NCI-H526 (cell line): Measurements from ENCODE around the gene TLR10.
A peak's percentile ranks its signal among the peaks of the same experiment; 100 is the strongest.
"Not testable (repeated sequence)": the region's sequence is repeated elsewhere in the genome, so short reads cannot be mapped to it uniquely, and the experiment has no call there.

Source experiments
- DNase-seq, 2 experiments: peaks; one replicate each; lab custom pipeline; 2025; lab: John Stamatoyannopoulos, UW

Gene TLR10, protein sequence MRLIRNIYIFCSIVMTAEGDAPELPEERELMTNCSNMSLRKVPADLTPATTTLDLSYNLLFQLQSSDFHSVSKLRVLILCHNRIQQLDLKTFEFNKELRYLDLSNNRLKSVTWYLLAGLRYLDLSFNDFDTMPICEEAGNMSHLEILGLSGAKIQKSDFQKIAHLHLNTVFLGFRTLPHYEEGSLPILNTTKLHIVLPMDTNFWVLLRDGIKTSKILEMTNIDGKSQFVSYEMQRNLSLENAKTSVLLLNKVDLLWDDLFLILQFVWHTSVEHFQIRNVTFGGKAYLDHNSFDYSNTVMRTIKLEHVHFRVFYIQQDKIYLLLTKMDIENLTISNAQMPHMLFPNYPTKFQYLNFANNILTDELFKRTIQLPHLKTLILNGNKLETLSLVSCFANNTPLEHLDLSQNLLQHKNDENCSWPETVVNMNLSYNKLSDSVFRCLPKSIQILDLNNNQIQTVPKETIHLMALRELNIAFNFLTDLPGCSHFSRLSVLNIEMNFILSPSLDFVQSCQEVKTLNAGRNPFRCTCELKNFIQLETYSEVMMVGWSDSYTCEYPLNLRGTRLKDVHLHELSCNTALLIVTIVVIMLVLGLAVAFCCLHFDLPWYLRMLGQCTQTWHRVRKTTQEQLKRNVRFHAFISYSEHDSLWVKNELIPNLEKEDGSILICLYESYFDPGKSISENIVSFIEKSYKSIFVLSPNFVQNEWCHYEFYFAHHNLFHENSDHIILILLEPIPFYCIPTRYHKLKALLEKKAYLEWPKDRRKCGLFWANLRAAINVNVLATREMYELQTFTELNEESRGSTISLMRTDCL

DNA sequence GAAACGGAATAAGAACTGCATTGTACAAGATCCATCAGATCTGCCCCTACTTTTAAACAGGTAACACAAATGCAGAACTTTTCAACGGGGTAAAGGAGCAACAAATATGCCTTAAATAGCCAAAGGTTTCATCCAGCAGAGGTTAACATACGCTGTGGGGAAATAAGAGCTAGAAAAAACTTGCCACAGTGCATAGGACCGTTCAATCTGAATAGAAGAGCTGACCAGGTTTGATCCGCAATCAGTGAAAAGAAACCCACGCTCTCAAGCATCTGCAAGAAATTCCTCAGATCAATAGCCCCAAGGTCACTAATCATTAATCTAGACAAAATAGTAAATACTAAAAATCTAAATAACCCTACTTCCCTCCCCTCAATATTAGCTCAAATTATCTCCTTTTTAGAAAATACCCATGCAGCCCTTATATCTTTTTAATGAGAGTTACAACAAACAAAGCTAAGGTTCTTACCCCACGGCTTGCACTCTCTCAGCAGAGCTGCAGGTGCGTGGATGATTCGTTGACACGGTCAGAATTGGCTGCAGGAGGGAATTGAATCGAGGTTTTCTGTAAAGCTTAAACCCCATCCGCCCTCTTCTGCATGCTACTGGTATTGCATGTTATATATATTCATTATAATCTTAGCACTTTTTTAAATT lies at the start of gene TLR10:
Gene TLR10, minus strand, starts transcription at position 539 of the 657 bp plus-strand sequence. CDS start 7,400 bp downstream, outside the sequence.
- DNase-seq = peak in 1 of 2 experiments; percentile 77

DNA sequence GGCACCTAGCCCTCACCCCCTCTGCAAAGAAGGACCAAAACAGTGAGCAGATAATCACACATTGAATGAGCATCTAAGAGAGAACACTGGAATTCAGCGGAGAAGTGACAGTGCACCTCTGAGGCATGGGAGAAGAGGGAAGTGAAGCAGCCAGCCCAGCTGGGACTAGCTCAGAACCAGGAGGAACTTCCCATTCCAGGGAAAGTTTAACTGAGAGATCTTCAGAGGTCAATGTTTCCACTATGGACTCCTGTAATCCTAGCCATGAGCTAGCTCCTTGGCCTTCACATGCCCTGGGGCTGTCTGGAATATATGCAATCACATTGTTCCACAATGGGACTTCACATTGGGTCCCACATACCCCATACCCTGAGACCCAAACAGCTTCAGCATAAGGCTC lies 49.4 kb upstream of the TLR10 start:
- DNase-seq = no peak

DNA sequence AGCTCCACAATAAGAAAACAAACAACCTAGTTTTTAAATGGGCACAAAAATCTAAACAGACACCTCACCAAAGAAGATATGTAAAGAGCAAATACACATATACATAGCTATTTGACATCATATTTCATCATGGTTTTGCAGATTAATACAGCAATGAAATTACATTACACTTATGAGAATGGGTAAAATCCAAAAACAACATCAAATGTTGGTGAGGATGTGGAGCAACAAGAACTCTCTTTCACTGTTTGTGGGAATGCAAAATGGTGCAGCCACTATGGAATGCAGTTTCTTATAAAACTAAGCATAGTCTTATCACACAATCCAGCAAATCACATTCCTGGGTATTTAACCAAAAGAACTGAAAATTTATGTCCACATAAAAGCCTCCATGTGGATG lies 48.9 kb upstream of the TLR10 start:
- no peak for DNase-seq

DNA sequence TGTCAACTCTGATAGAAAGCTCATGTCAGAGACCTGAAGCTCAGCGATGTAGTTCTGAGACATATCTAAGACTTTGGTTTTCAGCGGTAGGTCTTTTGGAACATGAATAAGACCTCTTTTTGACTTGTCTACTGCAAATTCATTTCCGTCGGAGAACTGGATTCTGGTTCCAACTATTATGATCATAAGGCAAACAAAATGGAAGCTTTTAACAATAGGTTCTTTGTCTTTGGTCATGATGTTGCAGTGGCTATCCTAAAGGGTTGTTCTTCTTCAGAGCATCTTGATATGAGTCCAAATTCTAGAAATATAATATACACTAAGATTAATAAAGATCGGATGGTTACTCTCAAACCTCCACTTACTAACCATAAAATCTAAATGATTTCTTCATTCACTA lies 46.4 kb upstream of the TLR10 start:
- no peak for DNase-seq

DNA sequence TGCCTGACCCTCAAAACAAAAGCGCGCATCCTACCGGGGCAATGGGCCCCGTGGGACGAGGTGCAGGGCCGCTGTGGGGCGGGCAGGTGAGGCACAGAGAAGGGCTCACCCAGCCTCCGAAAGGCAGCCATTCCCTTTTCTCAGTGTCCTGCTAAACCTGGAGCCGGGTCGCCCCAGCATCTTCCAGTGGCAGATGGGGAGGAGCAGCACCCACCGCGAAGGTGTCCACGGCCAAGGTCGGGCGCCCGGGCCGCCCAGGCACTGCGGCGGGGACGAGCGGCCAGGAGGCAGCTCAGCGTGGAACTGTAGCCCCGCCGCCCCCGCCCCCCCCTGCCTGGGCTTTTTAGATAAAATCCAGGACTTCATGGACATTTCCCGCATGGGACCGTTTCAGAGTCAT lies 41.0 kb upstream of the TLR10 start:
- no peak for DNase-seq

DNA sequence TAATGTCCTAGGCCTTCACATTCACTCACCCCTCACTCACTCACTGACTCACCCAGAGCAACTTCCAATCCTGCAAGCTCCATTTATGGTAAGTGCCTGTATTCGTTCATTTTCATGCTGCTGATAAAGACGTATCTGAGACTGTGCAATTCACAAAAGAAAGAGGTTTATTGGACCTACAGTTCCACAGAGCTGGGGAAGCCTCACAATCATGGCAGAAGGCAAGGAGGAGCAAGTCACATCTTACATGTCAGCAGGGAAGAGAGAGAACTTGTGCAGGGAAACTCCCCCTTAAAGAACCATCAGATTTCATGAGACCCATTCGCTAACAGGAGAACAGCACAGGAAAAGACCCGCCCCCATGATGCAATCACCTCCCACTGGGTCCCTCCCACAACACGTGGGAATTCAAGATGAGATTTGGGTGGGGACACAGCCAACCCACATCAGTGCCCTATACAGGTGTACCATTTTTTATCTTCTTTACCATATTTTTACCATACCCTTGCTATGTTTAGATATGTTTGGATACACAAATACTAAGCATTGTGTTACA lies 40.0 kb upstream of the TLR10 start:
- no peak for DNase-seq

DNA sequence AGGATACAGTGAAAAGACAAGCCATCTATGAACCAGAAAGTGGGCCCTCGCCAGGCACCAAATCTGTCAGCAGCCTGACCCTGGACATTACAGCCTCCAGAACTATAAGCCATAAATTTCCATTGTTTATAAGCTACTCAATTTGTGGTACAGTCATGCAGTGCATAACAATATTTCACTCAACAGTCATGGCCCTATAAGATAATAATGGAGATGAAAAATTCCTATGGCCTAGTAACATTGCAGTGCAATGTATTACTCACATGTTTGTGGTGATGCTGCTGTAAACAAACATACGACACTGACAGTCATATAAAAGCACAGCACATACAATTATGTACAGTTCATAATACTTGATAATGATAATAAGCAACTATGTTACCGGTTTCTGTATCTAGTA lies 38.9 kb upstream of the TLR10 start:
- DNase-seq = no peak

DNA sequence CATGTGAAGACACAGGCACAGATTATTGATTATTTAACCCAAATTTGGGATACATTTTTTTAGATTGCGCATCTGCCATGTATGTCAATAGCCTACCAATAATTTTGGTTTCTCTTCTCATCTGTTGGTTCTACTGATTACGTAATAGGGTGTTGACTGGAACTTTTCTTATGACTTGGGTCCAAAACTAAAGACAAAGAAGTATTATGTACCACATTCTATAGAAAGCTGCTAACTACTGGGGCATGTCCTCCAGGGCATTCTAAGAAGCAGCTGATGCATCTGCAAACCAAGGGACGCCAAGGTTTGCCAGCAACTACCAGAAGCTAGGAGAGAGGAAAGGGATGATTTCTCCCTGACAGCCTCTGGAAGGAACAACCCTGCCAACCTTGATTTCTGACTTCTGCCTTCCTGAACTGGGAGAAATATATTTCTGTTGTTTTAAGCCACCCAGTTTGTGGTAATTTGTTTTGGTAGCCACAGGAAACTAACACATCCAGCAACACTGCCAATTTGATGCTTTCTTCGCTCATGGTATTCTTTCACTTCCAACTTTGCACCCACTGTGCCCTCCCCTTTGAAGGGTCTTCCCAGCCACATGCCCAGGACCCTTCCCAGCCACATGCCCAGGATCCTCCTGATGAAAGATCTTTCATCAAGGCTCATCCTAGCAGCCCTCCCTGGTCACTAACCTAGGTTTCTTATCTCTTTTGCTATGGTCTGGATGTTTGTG lies 37.7 kb upstream of the TLR10 start:
- DNase-seq = no peak

DNA sequence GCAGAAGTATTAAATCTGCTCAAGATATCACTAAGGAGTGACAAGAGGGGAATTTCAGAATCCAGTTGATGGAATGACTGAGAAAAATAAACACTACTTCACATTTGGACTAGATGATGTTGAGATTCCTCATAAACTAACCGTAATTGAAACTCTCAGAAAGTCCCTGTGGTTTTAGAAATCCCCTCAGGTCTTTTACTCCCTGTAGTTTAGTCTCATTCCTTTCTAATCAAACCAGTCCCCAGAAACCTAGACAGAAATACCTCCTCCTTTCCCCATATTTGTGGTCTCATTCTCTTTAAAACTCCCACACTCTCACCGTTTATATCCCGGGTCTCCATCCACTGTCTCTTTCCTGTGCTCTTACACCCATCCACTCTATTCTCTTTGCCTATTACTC lies 36.8 kb upstream of the TLR10 start:
- DNase-seq = no peak

DNA sequence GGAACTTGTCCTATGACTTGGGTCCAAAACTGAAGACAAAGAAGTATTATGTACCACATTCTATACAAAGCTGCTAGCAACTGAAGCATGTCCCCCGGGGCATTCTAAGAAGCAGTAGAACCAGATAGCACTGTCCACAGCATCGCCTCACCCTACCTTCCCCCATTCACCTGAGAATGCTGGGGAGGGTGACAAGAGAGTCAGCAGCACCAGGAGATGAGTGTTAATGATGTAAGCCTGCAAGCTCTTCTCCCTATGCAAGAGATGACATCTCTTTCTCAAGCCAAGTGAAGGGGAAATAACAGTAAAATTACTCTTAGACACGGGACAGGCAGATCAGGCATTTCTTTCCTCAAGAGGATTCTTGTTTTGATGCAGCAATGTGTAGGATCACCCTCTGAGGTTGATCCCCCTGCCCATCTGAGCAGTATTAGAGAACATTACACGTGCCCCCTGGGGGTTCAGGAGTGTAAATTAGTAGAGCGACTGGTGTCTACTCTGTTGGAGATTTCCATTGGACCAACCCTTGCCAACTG lies 35.7 kb upstream of the TLR10 start:
- DNase-seq = no peak

DNA sequence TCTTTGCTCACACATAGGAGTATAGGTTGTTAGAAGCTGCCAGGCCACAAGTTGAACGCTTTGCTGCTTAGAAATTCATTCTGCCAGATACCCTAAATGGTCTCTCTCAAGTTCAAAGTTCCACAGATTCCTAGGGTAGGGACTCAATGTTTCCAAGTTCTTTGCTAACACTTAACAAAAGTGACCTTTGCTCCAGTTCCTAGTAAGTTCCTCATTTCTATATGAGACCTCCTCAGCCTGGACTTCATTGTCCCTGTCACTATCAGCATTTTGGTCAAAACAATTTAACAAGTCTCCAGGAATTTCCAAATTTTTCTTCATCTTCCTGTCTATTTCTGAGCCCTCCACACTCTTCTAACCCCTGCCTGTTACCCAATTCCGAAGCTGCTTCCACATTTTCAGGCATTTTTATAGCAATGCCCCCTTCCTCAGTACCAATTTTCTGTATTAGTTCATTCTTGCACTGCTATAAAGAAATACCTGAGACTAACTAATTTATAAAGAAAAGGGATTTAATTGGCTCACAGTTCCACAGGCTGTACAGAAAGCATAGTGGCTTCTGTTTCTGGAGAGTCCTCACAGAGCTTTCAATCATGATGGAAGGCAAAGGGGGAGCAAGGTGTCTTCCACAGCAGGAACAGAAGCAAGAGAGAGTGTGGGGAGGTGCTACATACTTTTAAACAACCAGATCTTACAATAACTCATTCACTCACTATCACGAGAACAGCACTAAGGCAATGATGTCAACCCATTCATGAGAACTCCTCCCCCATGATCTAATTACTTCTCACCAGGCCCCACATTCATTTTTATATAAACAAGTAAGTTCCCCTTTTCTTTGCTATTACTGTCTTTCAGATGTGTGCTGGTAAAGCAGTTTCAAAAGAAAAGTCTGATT lies 33.3 kb upstream of the TLR10 start:
- no peak for DNase-seq

DNA sequence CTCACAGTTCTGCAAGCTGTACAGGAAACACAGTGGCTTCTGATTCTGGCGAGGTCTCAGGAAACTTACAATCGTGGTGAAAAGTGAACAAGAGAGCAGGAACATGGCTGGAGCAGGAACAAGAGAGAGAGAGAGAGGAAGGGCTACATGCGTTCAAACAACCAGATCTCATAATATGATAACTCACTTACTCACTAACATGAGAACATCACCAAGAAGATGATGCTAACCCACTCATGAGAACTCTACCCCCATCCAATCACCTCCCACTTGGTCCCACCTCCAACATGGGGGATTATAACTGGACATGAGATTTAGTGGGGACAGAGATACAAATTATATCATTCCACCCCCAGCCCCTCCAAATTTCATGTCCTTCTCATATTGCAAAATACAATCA lies 31.6 kb upstream of the TLR10 start:
- no peak for DNase-seq

DNA sequence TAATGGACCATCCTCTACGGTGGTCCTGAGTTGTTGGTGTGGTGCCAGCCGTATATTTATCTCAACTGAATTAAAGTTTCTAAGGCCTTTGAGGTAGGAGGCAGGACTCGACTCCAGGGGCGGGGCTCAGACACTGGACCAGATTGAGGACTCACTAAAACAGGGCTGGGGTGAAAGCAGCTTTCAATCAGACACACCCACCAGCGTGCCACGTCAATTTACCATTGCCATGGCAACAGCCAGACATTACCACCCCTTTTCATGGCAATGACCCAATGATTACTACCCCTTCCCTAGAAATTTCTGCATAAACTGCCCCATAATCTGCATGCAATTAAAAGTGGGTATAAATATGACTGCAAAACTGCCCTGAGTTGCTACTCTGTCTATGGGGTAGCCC lies 28.5 kb upstream of the TLR10 start:
- no peak for DNase-seq

DNA sequence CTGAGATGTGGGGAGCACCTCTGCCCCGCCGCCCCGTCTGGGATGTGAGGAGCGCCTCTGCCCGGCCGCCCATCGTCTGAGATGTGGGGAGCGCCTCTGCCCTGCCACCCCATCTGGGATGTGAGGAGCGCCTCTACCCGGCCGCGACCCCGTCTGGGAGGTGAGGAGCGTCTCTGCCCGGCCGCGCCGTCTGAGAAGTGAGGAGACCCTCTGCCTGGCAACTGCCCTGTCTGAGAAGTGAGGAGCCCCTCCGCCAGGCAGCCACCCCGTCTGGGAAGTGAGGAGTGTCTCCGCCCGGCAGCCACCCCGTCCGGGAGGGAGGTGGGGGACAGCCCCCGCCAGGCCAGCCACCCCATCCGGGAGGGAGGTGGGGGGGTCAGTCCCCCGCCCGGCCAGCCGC lies 24.7 kb upstream of the TLR10 start:
- DNase-seq = not testable (repeated sequence)

DNA sequence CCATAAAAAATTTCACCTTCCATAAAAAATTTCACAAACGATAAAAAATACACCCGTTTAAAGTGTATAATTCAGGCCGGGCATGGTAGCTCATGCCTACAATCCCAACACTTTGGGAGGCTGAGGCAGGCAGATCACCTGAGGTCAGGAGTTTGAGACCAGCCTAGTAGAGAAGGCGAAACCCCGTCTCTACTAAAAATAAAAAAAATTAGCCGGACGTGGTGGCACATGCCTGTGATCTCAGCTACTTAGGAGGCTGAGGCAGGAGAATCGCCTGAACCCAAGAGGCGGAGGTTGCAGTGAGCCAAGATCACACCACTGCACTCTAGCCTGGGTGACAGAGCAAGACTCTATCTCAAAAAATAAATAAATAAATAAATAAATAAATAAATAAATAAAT lies 23.5 kb upstream of the TLR10 start:
- not testable (repeated sequence) for DNase-seq

DNA sequence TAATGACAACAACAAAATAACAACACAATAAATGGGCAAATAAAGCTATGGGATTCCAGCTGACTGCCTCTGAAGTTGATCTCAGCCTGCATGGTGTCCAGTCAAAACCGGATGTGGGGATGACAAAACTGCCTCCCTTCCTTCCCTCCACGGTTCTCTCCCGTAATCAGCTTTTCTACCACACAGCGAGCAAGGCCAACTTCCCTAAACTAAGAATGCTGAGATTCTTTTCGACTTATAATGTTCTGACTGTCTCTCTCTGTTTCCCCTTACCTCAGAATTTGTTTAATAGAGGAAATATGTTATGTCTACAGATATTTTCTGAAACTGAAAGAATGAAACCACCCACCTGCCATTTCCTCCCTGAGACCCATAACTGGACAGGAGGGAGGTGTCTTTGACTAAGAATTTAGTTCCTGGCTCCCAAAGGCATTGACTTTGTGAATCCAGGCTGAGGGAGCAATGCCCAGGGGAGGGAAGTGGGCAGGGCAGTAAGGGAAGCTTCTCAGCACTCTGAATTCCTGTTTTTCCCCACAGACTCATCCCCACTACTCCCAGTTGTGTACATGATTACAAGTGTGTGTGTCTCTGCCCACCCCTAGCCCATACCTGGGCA lies 22.8 kb upstream of the TLR10 start:
- no peak for DNase-seq

DNA sequence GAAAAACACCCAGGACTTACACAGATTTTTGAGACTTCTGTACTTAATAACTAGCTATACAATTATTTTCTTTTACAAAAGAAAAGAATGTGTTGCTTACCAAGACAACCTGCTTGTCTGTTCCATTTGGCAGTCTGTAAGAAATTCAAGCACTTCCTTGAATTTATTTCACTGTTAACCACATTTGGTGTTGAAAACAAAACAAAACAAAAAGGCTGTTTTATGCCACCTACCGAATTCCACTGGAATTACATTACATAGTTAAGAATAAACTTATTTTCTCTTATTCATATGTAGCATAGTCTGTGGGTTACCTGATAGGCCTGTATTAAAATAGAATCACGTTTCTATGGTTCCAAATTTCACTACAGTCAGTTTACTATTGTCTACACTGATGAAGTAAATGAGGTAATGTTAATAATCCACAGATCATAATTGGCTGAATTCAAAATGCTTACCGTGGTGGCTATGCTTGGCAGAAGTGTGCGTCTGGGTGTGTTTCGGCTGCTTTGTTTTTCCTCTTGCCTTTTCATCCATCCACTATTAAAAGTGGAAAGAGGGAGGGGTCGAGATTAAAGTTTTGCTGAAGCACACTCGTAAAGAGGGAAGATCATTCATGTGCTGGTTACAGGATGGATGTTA lies 22.0 kb upstream of the TLR10 start, which contains the start of gene TLR1:
Gene TLR1, minus strand, starts transcription at position 138 of the 642 bp plus-strand sequence. CDS start 5,960 bp downstream, outside the sequence.
- peak in 1 of 2 experiments; percentile 5 for DNase-seq

DNA sequence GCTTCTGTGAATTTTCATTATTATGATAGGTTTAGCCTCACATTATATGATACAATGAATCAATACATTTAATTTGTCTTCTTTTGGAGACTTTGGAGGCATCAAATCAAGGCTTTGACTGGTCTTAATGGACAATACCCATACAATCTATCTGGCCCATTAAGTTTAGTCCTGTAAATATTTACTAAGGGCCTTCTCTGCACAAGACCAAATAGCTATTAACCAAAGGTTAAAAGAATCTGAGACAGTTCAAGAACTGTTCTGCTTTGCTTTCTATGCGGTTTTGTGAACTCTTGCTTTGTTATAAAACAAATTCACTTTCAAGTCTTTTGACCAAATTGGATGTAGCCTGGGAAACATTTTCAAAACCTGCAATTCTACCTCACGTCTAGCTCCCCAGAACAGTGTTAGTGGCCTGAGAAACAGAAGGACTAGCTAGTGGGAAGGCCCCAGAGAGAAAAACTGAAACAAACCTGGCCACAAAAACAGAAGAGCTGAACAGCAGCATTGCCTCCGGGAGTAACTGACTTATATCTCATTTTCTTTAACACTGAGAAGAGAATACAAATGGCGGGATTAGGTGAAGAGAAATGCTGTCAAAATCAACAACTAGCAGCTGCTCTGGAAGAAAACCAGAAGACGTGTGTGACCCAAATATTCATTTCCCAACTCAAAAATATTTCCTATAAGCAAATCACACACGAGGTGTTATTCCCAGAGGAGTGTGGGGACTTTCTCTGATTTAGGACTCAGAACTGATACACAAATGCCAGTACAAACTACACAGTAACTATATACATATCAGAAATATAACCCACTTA lies 21.3 kb upstream of the TLR10 start:
- no peak for DNase-seq
